Stimulated activated CD4-positive, alpha-beta T cell treated with anti-CD3 and anti-CD28 coated beads, Interleukin-4, amount 100 ng/mL, for 24 hours (primary cell): ENCODE results near the gene ZNF552.
"Not testable (repeated sequence)": the region's sequence is repeated elsewhere in the genome, so short reads cannot be mapped to it uniquely, and the experiment has no call there.

Source experiments
- DNase-seq: peaks from one replicate; pipeline ENCODE4 v3.0.0-alpha.2; 2020

ZNF552 gene

GRCh38 chr19:57814505-57815246 is at the start of gene ZNF552:
Gene ZNF552, minus strand, starts transcription at chr19:57814913. Its CDS starts 170 bp downstream, at chr19:57814743.
- DNase-seq: peak; percentile 80

GRCh38 chr19:57862351-57862750 is 47.6 kb upstream of the ZNF552 start:
- not testable (repeated sequence) for DNase-seq

GRCh38 chr19:57854117-57854516 is 39.4 kb upstream of the ZNF552 start:
- not testable (repeated sequence) for DNase-seq

GRCh38 chr19:57851812-57852603 is 37.3 kb upstream of the ZNF552 start:
- not testable (repeated sequence) for DNase-seq

GRCh38 chr19:57850553-57851017 is 35.9 kb upstream of the ZNF552 start:
- DNase-seq: no peak

GRCh38 chr19:57849666-57850473 is 35.2 kb upstream of the ZNF552 start, which contains the start of gene ZNF587:
Gene ZNF587, plus strand, starts transcription at chr19:57849859. Its CDS starts 180 bp downstream, at chr19:57850039.
- DNase-seq: peak; percentile 83

- not testable (repeated sequence) for DNase-seq
Measured at GRCh38 chr19:57849162-57849665, 34.5 kb upstream of the ZNF552 start.

- not testable (repeated sequence) for DNase-seq
Measured at GRCh38 chr19:57847164-57847563, 32.5 kb upstream of the ZNF552 start.

GRCh38 chr19:57841122-57841763 is 26.5 kb upstream of the ZNF552 start:
- DNase-seq: no peak

- not testable (repeated sequence) for DNase-seq
Measured at GRCh38 chr19:57838622-57839191, 24.0 kb upstream of the ZNF552 start.

GRCh38 chr19:57836991-57837390 is 22.3 kb upstream of the ZNF552 start:
- DNase-seq: not testable (repeated sequence)

- peak; percentile 45 for DNase-seq
Measured at GRCh38 chr19:57830071-57830602, 15.4 kb upstream of the ZNF552 start, which contains the start of gene ZNF587B. Gene ZNF587B, plus strand, starts transcription at chr19:57830299. Its CDS starts 230 bp downstream, at chr19:57830529.

GRCh38 chr19:57829316-57829715 is 14.6 kb upstream of the ZNF552 start:
- DNase-seq: no peak

GRCh38 chr19:57825511-57825910 is 10.8 kb upstream of the ZNF552 start:
- DNase-seq: no peak

GRCh38 chr19:57823608-57824007 is 8.9 kb upstream of the ZNF552 start:
- not testable (repeated sequence) for DNase-seq

GRCh38 chr19:57823155-57823554 is 8.4 kb upstream of the ZNF552 start:
- DNase-seq: not testable (repeated sequence)

- DNase-seq: not testable (repeated sequence)
Measured at GRCh38 chr19:57821501-57821900, 6.8 kb upstream of the ZNF552 start.

- DNase-seq: not testable (repeated sequence)
Measured at GRCh38 chr19:57821095-57821494, 6.4 kb upstream of the ZNF552 start.

- no peak for DNase-seq
Measured at GRCh38 chr19:57820599-57820998, 5.9 kb upstream of the ZNF552 start.

- DNase-seq: peak; percentile 86
Measured at GRCh38 chr19:57819475-57820148, 4.9 kb upstream of the ZNF552 start.

GRCh38 chr19:57818378-57818777 is 3.7 kb upstream of the ZNF552 start:
- DNase-seq: no peak
